Measurements from ENCODE around the gene LRRK2. TPM values are rescaled to one million over a fixed set of nuclear protein-coding genes. Genes with fewer than 3 reads are reported as not detected.

Gene LRRK2
- total and polyA plus RNA-seq, 10 of the 15 experiments (the other 5 are each of a cell fraction or from before 2014, with no cell fraction given), result 0.80 to 32.6 (median 1.4) TPM

GRCh38 chr12:40181490-40181889, 43.3 kb upstream of the LRRK2 start (continued):
- TF ChIP-seq ZNF592 (IDR thresholded peaks at IDR 0.05), result no peak
- no peak for TF ChIP-seq SMAD5 (IDR thresholded peaks at IDR 0.05; ENCODE audit: low read depth)
- no peak for TF ChIP-seq MEF2A (IDR thresholded peaks at IDR 0.05; ENCODE audit: insufficient read depth, low read depth, low read length)

DNA sequence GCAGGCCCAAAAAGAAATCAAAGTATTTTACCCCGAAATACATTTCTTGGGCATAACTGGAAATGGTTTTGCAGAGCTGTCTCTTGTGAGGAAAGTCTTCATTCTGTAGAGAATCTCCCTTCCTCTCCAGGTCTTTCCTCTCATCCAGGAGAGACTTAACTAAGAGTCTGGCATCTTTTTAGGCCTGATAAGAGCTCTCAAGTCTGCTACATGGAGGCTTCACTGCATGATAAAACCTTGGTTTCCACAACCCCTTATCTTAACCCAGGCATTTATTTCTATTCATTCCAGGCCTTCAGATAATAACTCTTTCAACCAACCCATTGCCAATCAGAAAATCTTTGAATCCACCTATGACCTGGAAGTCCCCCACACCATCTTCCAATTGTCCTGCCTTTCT, 41.1 kb upstream of the LRRK2 start:
- in situ Hi-C loops (cut with MboI), result no loop called here
- H3K9ac ChIP-seq (ENCODE audit: control insufficient read depth, insufficient read depth, low read length), result no peak overlapping the region
- DNase-seq (ENCODE audit: low read depth, low spot score), result no peak
- H3K27me3 ChIP-seq (replicated peaks in 1 of 2; ENCODE audit: control insufficient read depth in 2 of 2, insufficient read depth in 2 of 2, low read length in 1 of 2), result no peaks in the 10 kb centered on the region
- H3K4me3 ChIP-seq, result no peak overlapping the region
- no peak overlapping the region for H3K27ac ChIP-seq (ENCODE audit: control insufficient read depth, insufficient read depth)
- H4K20me1 ChIP-seq (ENCODE audit: control insufficient read depth, insufficient read depth), result no peaks in the 10 kb centered on the region
- H3K4me1 ChIP-seq (ENCODE audit: control insufficient read depth, insufficient read depth, low read length), result no peaks in the 10 kb centered on the region
- ChIA-PET SMC1A (ENCODE audit: uncharacterized antibody, unreplicated experiment) (interaction anchor here (1.0 to 1.6 kb wide), 6 partner anchors 8 to 130 kb away, joined by 3 to 7 read pairs (median 4); no protein-coding TSS in a partner anchor), RAD21 (ENCODE audit: unreplicated experiment) (interaction anchor here (1.7 kb wide), 1 partner anchor 18 kb away, joined by 4 read pairs; no protein-coding TSS in a partner anchor), CTCF (interaction anchor here (0.8 to 1.4 kb wide), 2 partner anchors 19 to 25 kb away, joined by 3 read pairs; no protein-coding TSS in a partner anchor), POLR2A (no interaction called here)
- no peaks in the 10 kb centered on the region for H3K79me2 ChIP-seq (ENCODE audit: control insufficient read depth, insufficient read depth, low read length)
- intact Hi-C loops (cut with micrococcal nuclease; ENCODE audit: unreplicated experiment), result no loop called here
- no peaks in the 10 kb centered on the region for H3K36me3 ChIP-seq (ENCODE audit: control insufficient read depth in 2 of 2, insufficient read depth in 2 of 2, low read length in 1 of 2)
- no TSS peak for BruUV-seq (replicated peaks)
- WGBS (ENCODE audit: insufficient coverage, insufficient replicate concordance, low lambda C conversion rate, missing lambda C conversion rate), result 6% methylated on average over 1 of the region's 1 CpG
- peaks cover 6% of the 10 kb centered on the region; the same call in 2 of the 3 replicates for H3K9me3 ChIP-seq (replicated peaks; ENCODE audit: control insufficient read depth, insufficient read depth, low read length)
- no peak overlapping the region for H3K4me2 ChIP-seq (ENCODE audit: control insufficient read depth, insufficient read depth)
- FAIRE-seq, result no peak
- H2AFZ ChIP-seq (ENCODE audit: control insufficient read depth, low read depth, low read length), result no peak overlapping the region
- ATAC-seq, result no peak
- no peak for TF ChIP-seq FOXM1 (IDR thresholded peaks at IDR 0.05; ENCODE audit: low read depth, low read length)
- no peak for TF ChIP-seq REST (IDR thresholded peaks at IDR 0.05; ENCODE audit: low read depth, low read length)
- TF ChIP-seq SMAD1 (IDR thresholded peaks at IDR 0.05; ENCODE audit: low read depth, partially characterized antibody), result no peak
- TF ChIP-seq, protein P1, sequence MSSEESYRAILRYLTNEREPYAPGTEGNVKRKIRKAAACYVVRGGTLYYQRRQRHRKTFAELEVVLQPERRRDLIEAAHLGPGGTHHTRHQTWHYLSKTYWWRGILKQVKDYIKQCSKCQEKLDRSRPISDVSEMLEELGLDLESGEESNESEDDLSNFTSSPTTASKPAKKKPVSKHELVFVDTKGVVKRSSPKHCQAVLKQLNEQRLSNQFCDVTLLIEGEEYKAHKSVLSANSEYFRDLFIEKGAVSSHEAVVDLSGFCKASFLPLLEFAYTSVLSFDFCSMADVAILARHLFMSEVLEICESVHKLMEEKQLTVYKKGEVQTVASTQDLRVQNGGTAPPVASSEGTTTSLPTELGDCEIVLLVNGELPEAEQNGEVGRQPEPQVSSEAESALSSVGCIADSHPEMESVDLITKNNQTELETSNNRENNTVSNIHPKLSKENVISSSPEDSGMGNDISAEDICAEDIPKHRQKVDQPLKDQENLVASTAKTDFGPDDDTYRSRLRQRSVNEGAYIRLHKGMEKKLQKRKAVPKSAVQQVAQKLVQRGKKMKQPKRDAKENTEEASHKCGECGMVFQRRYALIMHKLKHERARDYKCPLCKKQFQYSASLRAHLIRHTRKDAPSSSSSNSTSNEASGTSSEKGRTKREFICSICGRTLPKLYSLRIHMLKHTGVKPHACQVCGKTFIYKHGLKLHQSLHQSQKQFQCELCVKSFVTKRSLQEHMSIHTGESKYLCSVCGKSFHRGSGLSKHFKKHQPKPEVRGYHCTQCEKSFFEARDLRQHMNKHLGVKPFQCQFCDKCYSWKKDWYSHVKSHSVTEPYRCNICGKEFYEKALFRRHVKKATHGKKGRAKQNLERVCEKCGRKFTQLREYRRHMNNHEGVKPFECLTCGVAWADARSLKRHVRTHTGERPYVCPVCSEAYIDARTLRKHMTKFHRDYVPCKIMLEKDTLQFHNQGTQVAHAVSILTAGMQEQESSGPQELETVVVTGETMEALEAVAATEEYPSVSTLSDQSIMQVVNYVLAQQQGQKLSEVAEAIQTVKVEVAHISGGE (CRISPR knock-in tag; IDR thresholded peaks at IDR 0.05), result no peak
- TF ChIP-seq ATF3 (IDR thresholded peaks at IDR 0.05; ENCODE audit: borderline replicate concordance, extremely low read depth, low read depth, low read length), result no peak
- TF ChIP-seq NR2C1 (IDR thresholded peaks at IDR 0.05), result no peak
- TF ChIP-seq BRCA1 (IDR thresholded peaks at IDR 0.05; ENCODE audit: low read depth, low read length), result no peak
